KBM-7 (cell line): ENCODE data around the gene PGBD4.
A peak's percentile ranks its signal among the peaks of the same experiment; 100 is the strongest.

Source experiments
- DNase-seq: peaks from one replicate; pipeline ENCODE4 v3.0.0-alpha.2; 2015
- in situ Hi-C: fragments of 300-500 bp; cut with MboI; formaldehyde crosslinking; loops from 2 replicates; pipeline ENCODE4 v1.14.3; 2020; ENCODE audit warnings: low sequenced_read_pairs, low pct_unique_long_range_greater_than_20kb, mixed read lengths

Gene PGBD4

DNA sequence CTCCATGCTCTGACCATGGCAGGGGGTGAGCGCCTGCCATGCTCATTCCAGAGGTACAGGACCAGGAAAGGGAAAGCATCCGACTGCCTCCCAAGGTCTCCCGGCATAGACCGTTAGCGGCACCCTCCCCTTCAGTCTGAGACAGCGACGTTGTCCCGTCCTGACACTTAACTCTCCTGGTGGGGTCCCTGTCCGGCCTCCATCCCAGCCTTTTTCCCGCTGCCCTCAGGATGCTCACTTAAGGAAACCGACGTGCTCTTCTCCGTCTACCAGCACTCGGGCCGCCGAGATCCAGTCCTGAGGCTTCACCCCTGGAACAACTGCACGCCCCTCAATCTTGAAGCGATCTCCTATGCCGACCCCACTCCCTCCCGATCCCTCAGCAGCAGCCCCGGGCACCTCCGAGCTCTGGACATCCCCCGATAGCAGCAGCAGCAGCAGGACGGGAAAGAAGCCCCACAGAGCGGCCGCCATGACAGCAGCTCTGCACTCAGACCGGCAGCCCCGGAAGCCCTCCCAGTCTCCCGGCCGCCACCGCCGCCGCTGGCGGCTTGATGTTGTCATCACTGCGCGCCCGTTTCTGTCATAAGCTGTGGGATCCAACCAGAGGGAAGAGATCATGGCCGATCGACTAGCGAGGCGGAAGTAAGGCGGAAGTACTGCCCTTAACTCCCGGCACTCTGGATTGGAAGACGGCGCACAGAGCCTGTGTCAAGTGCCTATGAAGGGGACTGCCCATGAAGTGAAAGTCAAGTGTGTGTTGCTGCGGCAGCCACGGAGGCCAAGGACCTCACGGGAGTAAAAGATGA lies at the start of gene PGBD4, which contains the start of gene EMC7:
Gene PGBD4 (plus strand): TSS at position 718 of the 809 bp plus-strand sequence. CDS start 449 bp downstream, outside the sequence.
Gene EMC7 (minus strand): TSS at position 497 of the 809 bp plus-strand sequence. CDS start 23 bp downstream, at position 474.
- in situ Hi-C loops, result no loop called here

DNA sequence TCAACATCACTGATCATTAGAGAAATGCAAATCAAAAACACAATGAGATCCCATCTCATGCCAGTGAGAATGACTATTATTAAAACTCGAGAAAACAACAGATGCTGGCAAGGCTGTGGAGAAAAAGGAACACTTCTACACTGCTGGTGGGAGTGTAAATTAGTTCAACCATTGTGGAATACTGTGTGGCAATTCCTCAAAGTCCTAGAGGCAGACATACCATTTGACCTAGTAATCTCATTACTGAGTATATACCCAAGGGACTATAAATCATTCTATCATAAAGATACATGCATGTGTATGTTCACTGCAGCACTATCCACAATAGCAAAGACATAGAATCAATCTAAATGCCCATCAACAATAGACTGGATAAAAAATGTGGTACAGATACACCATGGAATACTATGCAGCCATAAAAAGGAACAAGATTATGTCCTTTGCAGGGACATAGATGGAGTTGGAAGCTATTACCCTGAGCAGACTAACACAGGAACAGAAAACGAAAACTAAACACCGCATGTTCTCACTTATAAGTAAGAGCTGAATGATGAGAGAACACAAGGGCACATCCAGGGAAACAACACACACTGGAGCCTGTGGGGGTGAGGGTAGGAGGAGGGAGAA lies 47.7 kb upstream of the PGBD4 start:
- in situ Hi-C loops, result no loop called here
- no peak for DNase-seq

More for the DNA sequence above, at the start of gene PGBD4, which contains the start of gene EMC7:
- peak; percentile 99 for DNase-seq

DNA sequence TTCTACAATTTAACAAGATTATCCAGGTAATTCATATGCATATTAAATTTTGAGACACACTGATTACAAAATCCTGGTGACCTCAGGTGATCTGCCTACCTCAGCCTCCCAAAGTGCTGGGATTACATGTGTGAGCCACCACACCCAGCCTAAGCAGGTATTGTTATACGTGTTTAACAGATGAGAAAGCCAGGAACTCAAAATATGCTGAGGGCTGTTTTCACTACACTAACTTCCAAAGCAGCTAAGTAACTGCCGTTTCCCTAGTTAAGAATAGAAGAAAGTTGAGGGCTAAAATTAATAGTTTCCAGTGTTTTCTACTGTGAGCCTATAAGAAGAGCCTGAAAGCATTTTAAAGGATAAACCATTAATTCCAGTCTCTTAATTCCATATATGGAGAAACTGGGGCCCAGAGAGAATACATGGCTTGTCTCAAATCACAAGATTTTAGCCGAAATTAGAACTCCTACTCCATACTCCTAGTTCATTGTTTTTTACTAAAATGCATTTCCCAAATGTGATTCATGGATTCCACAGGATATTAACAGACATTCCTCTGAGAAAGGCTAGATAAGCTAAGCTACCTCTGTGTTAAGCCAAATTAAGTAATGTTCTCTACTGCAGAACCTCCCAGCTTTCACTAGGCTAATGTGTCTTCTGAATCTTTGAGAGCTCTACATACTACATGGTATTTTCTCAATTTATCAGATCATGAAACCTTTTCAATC lies 45.9 kb upstream of the PGBD4 start:
- no peak for DNase-seq
- in situ Hi-C loops, result no loop called here

DNA sequence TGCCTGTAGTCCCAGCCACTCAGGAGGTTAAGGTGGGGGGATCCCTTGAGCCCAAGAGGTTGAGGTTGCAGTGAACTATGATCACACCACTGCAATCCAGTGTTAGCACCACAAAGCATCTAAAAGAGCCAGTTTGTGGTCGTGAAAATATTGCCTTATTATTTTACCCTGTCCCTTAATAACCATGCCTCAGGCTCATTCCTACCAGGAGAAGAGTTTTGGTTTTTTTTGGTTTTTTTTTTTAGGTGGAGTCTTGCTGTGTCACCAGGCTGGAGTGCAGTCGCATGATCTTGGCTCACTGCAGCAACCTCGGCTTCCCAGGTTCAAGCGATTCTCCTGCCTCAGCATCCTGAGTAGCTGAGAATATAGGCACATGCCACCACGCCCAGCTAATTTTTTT lies 45.0 kb upstream of the PGBD4 start:
- no peak for DNase-seq
- in situ Hi-C loops, result no loop called here

DNA sequence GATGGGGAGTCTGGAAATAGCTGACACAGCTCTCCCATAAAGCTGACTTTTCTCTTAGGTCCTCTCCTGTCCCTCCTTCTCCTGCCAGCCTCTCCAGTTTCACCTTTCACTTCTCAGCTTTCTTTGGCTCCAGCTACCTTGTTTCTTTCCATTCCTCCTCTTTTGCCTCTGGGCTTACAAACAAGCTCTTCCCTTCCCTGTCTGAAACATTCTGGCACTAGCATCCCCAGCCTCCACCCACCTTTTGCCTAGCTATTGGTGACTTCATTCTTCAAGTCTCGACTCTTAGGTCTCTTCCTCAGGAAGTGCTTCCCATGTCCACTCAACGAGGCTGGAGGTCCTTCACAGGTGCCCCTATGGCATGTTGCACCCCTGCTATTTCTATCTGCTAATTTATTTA lies 42.4 kb upstream of the PGBD4 start:
- DNase-seq, result no peak
- in situ Hi-C loops, result no loop called here

DNA sequence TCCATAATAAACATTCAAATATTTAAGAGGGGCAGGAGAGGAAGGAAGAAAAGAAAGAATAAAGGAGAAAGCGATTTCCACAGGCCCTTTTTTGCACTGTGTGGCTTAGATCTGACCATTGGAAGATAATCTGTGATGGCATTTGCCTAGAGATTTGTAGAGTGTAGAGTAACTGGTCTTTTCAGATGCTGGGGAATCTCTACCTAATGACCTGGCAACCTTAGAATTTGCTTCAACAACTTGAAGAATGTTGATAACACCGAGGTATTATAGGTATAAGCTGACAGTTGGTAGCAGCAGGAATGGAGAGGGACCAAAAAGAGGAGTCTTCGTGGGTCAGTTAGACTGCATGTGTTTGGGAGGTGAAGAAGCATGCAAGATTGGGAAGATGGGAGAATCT lies 41.9 kb upstream of the PGBD4 start:
- in situ Hi-C loops, result no loop called here
- no peak for DNase-seq

DNA sequence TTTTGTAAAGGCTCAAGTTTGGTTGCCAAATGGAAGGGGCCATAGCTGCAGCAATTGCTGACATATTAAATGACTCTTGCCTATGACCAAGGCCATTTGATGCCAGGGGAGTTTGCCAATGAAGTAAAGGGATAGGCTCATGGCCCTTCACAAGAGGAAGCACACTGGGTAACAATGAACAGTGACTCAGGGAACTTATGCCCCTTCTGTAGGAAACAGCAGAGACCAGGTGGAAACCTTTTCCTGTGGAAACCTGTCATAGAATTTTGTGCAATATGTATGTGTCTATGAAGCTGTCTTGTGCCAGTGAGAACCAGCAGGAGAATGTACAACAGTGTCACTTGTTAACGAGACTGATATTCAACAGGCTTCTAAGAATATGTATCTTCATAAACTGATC lies 37.4 kb upstream of the PGBD4 start:
- in situ Hi-C loops, result no loop called here
- no peak for DNase-seq

DNA sequence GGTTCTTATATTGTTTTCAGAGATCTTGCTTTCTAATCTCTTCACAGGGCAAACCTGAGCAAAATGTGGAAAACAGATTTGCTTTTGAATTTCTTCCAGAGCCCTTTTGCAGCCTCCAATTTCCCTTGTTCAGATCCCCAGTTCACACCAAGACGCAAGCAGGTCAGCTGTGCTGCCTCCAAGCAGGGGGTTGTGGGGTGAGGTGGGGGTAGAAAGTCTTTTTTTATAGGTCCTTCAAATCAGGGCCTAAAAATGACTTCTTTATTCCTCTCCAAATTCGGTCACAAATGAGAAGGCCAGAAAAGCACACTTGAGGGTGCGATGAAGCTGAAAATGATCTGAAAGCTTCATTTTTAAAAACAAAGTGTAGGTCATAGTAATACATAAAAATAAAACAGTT lies 36.6 kb upstream of the PGBD4 start:
- no peak for DNase-seq
- in situ Hi-C loops, result no loop called here

DNA sequence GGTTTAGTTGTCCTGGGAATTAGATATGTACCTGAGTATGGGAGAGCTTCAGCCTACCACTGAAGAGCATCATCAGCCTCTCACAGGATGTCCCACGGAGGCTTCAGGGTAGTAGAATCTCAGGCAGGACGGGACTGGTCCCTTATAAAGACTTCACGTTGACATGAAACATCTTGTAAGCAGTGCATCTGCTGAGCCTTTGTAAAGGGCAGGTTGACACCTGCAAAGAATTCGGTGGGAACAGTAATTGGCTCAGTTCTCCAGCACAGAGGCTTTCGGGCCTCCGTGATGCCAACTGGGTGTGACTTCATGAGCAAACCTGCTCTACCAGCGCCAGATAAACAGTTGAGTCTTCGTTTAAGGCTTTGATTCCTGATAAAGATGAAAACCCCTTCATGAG lies 35.9 kb upstream of the PGBD4 start:
- no peak for DNase-seq
- in situ Hi-C loops, result no loop called here

DNA sequence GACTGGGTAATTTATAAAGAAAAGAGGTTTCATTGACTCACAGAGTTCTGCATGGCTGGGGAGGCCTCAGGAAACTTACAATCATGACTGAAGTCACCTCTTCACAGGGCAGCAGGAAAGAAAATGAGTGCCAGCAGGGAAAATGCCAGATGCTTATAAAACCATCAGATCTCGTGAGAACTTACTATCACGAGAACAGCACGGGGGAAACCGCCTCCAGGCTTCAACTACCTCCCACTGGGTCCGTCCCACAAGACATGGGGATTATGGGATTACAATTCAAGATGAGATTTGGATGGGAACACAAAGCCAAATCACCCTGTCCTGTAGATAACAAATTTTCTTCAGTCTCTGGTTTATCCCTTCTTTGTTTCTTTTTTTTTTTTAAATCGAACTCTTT lies 31.9 kb upstream of the PGBD4 start:
- in situ Hi-C loops, result no loop called here
- no peak for DNase-seq

DNA sequence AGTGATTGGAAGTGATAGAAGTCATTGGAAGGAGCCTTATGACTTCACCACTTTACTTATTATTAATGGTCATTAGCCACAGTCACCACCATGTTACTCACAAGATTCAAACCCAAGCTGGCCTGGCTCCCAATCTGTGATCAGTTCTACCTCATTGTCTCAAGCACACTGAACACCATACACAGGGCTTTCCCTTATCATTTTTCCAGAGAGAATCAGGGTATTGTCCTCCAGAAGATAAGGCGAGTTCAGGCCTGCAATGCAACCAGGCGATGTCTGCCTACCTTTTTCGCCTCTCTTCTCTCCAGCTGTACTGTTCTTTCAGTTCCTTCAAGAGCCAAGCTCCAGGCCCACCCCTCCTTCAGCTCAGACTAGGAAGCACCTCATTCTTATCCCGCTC lies 25.1 kb upstream of the PGBD4 start:
- in situ Hi-C loops, result no loop called here
- no peak for DNase-seq

DNA sequence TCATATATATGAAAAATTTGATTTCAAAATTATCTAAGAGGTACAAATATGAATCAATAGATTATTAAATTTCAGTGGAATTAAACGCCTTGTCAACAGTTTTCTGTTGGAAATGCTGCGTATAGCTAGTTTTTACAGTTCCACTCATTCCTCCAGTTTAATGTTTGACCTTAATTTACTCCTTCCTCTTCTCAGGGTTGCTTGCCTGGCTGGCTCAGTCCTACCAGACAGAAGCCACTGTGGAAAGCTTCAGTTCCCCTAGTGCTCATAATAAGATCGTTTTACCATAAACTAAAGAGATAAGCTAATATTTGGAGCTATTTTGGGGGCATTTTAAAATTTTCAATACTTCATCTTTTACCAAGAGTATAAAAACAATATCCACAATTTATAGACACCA lies 23.0 kb upstream of the PGBD4 start:
- no peak for DNase-seq
- in situ Hi-C loops, result no loop called here

DNA sequence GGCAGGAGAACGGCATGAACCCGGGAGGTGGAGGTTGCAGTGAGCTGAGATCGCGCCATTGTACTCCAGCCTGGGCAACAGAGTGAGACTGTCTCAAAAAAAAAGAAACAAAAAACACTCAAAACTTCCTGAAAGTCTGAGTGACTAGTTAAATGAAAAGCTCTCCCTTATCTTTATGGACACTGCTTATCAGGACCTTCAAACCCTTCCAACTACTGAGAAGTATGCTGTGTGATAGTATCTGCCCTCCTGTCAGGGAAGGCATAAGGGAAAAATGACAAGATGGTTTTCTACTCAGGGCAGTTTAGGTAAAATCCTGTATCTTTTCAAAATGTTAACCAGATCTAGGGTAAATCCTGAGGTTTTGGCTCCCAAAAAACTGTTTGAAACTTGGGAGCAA lies 22.0 kb upstream of the PGBD4 start:
- DNase-seq, result no peak
- in situ Hi-C loops, result no loop called here

DNA sequence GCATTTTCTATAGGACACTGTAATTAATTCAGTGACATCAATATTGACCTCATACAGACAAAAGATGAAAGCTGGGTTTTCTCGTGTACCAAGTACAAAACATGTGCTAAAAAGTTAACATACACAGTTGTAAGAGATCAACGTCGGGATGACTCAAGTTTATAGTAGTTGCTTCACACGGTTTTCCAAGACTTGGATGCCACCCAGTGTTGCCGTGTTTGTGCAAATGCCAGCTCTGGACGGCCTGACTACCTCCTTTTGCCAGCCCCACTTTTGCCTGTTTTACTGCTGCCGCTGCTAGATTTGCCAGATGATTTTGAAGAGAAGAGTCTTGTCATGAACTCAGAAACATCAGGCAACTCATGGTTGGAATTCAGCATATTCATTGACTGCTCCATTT lies 17.8 kb upstream of the PGBD4 start:
- DNase-seq, result no peak

DNA sequence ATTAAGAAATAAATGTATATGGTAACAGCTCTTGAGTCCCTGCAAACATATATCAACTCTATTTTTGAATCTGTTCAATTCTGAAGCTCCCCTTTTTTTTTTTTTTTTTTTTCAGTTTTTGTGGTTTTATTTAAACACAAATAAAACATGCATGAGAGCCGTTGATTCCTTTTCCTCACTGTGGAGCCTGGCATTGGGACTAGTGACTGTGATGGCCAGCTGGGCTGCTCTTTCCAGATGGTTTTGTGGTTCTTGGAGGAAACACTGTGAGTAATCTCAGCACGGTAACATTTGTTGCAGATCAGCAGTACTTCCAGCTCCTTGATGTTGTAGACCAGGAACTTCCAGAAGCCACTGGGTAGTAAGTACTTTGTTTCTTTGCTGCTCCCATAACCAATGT lies 16.1 kb upstream of the PGBD4 start:
- in situ Hi-C loops, result no loop called here
- DNase-seq, result no peak

More for the DNA sequence above, 17.8 kb upstream of the PGBD4 start:
- in situ Hi-C loops, result no loop called here

DNA sequence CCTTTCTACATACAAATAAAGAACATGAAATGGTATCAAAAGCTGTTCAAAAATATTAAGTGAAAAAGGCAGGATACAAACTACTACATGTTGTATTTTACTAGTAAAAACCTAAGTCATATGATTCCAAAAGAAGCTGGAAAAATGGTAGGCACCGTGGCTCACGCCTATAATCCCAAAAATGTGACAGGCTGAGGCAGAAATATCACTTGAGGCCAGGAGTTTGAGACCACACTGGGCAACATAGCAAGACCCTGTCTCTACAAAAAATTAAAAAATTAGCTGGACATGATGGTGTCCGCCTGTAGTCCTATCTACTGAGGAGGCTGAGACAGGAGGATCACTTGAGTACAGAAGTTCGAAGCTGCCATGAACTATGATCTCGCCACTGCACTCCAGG lies 2.0 kb upstream of the PGBD4 start:
- DNase-seq, result no peak
- in situ Hi-C loops, result no loop called here

DNA sequence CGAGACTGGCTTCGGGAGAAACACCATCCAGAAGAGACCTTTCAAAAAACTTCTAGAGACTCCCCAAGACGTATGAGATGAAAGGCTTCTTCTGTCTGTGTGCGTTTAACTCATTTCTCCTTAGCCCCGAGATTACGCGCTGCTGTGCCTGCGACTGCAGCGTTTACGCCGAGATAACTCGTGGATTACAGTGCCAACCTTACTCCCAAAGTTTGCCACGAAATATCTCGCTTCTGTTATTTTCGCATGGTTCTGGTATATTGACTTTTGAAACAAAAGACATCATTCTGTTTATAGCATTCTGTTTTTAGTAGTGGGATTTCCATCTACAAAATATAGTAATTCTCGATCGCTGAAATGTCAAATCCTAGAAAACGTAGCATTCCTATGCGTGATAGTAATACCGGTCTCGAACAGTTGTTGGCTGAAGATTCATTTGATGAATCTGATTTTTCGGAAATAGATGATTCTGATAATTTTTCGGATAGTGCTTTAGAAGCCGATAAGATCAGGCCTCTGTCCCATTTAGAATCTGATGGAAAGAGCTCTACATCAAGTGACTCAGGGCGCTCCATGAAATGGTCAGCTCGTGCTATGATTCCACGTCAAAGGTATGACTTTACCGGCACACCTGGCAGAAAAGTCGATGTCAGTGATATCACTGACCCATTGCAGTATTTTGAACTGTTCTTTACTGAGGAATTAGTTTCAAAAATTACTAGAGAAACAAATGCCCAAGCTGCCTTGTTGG lies 467 bp downstream of the PGBD4 start:
- no peak for DNase-seq
- in situ Hi-C loops, result no loop called here

DNA sequence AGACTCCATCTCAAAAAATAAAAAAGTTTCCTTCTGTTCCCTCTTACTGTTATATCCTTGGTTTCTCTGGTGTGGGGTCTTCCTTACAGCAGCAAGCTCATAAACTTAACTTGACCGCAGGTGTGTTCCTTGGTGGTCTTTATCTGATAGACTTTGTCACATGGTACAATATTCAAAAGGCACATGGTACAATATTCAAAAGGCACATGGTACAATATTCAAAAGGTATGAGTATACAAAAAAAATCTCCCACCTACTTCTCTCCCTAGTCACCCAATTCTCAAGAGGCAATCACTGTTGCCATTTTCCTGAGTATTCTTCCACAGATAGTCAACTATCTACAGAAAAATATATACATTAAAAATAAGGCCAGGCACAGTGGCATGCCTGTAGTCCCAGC lies 4.5 kb downstream of the PGBD4 start:
- in situ Hi-C loops, result no loop called here
- no peak for DNase-seq

DNA sequence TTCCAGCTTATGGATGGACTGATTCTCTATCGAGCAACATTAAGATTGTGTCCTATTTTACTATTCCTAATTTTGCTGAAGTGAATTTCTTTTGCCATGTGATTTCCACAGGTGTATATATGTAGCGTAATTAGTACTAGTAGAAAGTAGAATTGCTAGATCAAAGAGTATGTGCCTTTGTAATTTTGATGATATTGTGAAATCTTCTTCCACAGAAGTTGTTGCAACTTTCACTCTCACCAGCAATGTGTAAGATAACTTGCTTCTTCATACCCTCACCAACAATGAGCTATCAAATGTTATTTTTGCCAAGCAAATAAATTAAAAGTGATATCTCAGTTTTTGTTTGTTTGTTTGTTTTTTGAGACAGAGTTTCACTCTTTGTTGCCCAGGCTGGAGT lies 5.4 kb downstream of the PGBD4 start:
- no peak for DNase-seq
- in situ Hi-C loops, result no loop called here
